Neural progenitor cell (in vitro differentiated cells): ENCODE measurements around the gene CSF1.

ENCODE experiments used
- CTCF ChIP-seq: fragments of 200-600 bp; sonication (generic); IDR thresholded peaks from 2 replicates; pipeline ENCODE4 v1.5.1; 2017; ENCODE audit warnings: antibody characterized with exemption, mild to moderate bottlenecking
- EZH2 ChIP-seq: fragments of 200-600 bp; sonication (generic); IDR thresholded peaks from 2 replicates; pipeline ENCODE4 v1.6.1; 2017; ENCODE audit warnings: antibody characterized with exemption, mild to moderate bottlenecking, moderate library complexity

GRCh38 chr1:109909561-109909960 is 1.1 kb upstream of the CSF1 start:
- no peak for TF ChIP-seq CTCF
- TF ChIP-seq EZH2: no peak
